Measurements from ENCODE around the gene BMERB1.

BMERB1 gene

GRCh38 chr16:15483857-15484256, 49.5 kb downstream of the BMERB1 start:
- no peak overlapping the region for H3K9ac ChIP-seq
- H3K27ac ChIP-seq, result no peak overlapping the region
- no peaks in the 10 kb centered on the region for H3K27me3 ChIP-seq (ENCODE audit: control insufficient read depth, insufficient read depth, low read length)
- H3K36me3 ChIP-seq (ENCODE audit: control insufficient read depth, insufficient read depth, low read length), result no peaks in the 10 kb centered on the region
- H3K4me3 ChIP-seq (ENCODE audit: low read depth, low read length), result no peak overlapping the region
- no peak overlapping the region for H2AFZ ChIP-seq
- no peak overlapping the region for H3K4me2 ChIP-seq (ENCODE audit: low read length)
- no peaks in the 10 kb centered on the region for H3K9me3 ChIP-seq (ENCODE audit: control insufficient read depth, low read length)
- H3K79me2 ChIP-seq, result peaks cover 3% of the 10 kb centered on the region
- no peak for TF ChIP-seq CTCF (IDR thresholded peaks at IDR 0.05)
- peaks cover 7% of the 10 kb centered on the region for H3K4me1 ChIP-seq

GRCh38 chr16:15484662-15485061, 50.3 kb downstream of the BMERB1 start:
- H3K27ac ChIP-seq, result no peak overlapping the region
- H3K27me3 ChIP-seq (ENCODE audit: control insufficient read depth, insufficient read depth, low read length), result no peaks in the 10 kb centered on the region
- no peak for TF ChIP-seq CTCF (IDR thresholded peaks at IDR 0.05)
- H3K9me3 ChIP-seq (ENCODE audit: control insufficient read depth, low read length), result no peaks in the 10 kb centered on the region
- no peak overlapping the region for H3K4me3 ChIP-seq (ENCODE audit: low read depth, low read length)
- H3K4me2 ChIP-seq (ENCODE audit: low read length), result no peak overlapping the region
- no peaks in the 10 kb centered on the region for H3K36me3 ChIP-seq (ENCODE audit: control insufficient read depth, insufficient read depth, low read length)
- H2AFZ ChIP-seq, result no peak overlapping the region
- H3K79me2 ChIP-seq, result peaks cover 3% of the 10 kb centered on the region
- peaks cover 7% of the 10 kb centered on the region for H3K4me1 ChIP-seq
- H3K9ac ChIP-seq, result no peak overlapping the region

- no peaks in the 10 kb centered on the region for H3K27me3 ChIP-seq (ENCODE audit: control insufficient read depth, insufficient read depth, low read length)
Measured at GRCh38 chr16:15485175-15485574, 50.8 kb downstream of the BMERB1 start.

GRCh38 chr16:15486661-15487060, 52.3 kb downstream of the BMERB1 start:
- Histone ChIP-seq H3K4me3 (ENCODE audit: low read depth, low read length) (no peak overlapping the region), H3K27ac (no peak overlapping the region), H3K4me2 (ENCODE audit: low read length) (no peak overlapping the region), H3K9ac (no peak overlapping the region), H2AFZ (no peak overlapping the region), H3K27me3 (ENCODE audit: control insufficient read depth, insufficient read depth, low read length) (no peaks in the 10 kb centered on the region), H3K36me3 (ENCODE audit: control insufficient read depth, insufficient read depth, low read length) (no peaks in the 10 kb centered on the region), H3K4me1 (peaks cover 6% of the 10 kb centered on the region), H3K9me3 (ENCODE audit: control insufficient read depth, low read length) (no peaks in the 10 kb centered on the region), H3K79me2 (peaks cover 6% of the 10 kb centered on the region)
- no peak for TF ChIP-seq CTCF (IDR thresholded peaks at IDR 0.05)

More at GRCh38 chr16:15485175-15485574, 50.8 kb downstream of the BMERB1 start:
- Histone ChIP-seq H3K36me3 (ENCODE audit: control insufficient read depth, insufficient read depth, low read length) (no peaks in the 10 kb centered on the region), H3K27ac (no peak overlapping the region), H3K9me3 (ENCODE audit: control insufficient read depth, low read length) (no peaks in the 10 kb centered on the region), H3K79me2 (peaks cover 3% of the 10 kb centered on the region), H2AFZ (no peak overlapping the region), H3K4me2 (ENCODE audit: low read length) (no peak overlapping the region), H3K9ac (no peak overlapping the region), H3K4me3 (ENCODE audit: low read depth, low read length) (no peak overlapping the region), H3K4me1 (peaks cover 7% of the 10 kb centered on the region)
- no peak for TF ChIP-seq CTCF (IDR thresholded peaks at IDR 0.05)

All from parathyroid adenoma (tissue), 2 donors.